ENCODE results near the gene GULP1. TPM values are rescaled to one million over a fixed set of nuclear protein-coding genes. Genes with fewer than 3 reads are reported as not detected.

The GULP1 gene
- total and polyA plus RNA-seq, 2 donors: 4.1 to 4.8 TPM

DNA sequence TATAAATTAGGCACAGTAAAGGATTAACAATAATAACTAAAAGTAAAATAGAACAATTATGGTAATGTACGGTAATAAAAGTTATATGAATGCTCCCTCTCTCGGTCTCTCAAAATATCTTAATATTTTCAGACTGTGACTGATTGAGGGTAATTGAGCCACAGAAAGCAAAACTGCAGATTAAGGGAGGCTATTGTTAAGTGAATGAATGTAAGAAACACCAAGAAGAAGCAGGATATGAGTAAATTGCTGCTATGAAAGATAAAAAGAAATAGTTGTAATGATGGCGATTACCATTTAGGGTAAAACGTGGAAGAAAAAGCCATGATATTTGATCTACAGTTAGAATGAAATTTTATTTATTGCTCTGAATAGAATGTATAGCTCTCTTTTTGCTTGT is 24.1 kb downstream of the GULP1 start:
- Histone ChIP-seq H3K27ac (ENCODE audit: low read depth in 1 of 2, low read length in 1 of 2) (no peak overlapping the region), H3K4me3 (ENCODE audit: low read length in 2 of 2) (no peak overlapping the region), H3K9me3 (ENCODE audit: control insufficient read depth in 2 of 2, insufficient read depth in 1 of 2, low read length in 1 of 2) (no peaks in the 10 kb centered on the region), H3K4me1 (ENCODE audit: control insufficient read depth in 2 of 2, insufficient read depth in 2 of 2, low read length in 2 of 2) (no peaks in the 10 kb centered on the region), H3K36me3 (ENCODE audit: control insufficient read depth in 2 of 2, insufficient read depth in 2 of 2, low read length in 1 of 2) (no peaks in the 10 kb centered on the region), H3K27me3 (ENCODE audit: control insufficient read depth in 2 of 2, insufficient read depth in 1 of 2, low read length in 1 of 2) (no peaks in the 10 kb centered on the region)
- WGBS: 96% methylated on average over 4 of the region's 4 CpGs
- no peak for DNase-seq (ENCODE audit: low read depth in 6 of 9, low spot score in 9 of 9)

DNA sequence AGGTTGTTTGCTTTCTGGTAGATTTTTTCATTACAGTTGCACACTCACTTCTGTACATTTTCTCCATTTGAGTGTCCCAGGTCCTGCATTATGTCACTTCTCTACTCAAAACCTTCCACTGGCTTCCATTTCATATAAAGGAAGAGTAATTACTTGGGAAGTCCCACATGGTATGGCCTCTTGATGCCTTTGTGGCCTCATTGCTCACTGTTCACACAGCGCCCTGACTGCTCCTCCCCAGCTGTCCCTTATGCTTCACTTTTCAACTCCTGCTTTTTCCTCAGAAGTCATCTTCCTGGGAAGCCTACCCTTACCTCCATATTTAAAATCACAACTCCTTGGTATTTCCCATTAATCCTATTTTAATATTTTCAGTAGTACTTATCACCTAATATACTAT is 24.7 kb downstream of the GULP1 start:
- no peaks in the 10 kb centered on the region for H3K36me3 ChIP-seq (ENCODE audit: control insufficient read depth in 2 of 2, insufficient read depth in 2 of 2, low read length in 1 of 2)
- no peaks in the 10 kb centered on the region for H3K9me3 ChIP-seq (ENCODE audit: control insufficient read depth in 2 of 2, insufficient read depth in 1 of 2, low read length in 1 of 2)
- no peak overlapping the region for H3K27ac ChIP-seq (ENCODE audit: low read depth in 1 of 2, low read length in 1 of 2)
- no peak overlapping the region for H3K4me3 ChIP-seq (ENCODE audit: low read length in 2 of 2)
- no peaks in the 10 kb centered on the region for H3K27me3 ChIP-seq (ENCODE audit: control insufficient read depth in 2 of 2, insufficient read depth in 1 of 2, low read length in 1 of 2)
- whole genome bisulfite sequencing: 89% methylated on average over 1 of the region's 1 CpG
- no peaks in the 10 kb centered on the region for H3K4me1 ChIP-seq (ENCODE audit: control insufficient read depth in 2 of 2, insufficient read depth in 2 of 2, low read length in 2 of 2)
- DNase-seq (ENCODE audit: low read depth in 6 of 9, low spot score in 9 of 9): no peak

DNA sequence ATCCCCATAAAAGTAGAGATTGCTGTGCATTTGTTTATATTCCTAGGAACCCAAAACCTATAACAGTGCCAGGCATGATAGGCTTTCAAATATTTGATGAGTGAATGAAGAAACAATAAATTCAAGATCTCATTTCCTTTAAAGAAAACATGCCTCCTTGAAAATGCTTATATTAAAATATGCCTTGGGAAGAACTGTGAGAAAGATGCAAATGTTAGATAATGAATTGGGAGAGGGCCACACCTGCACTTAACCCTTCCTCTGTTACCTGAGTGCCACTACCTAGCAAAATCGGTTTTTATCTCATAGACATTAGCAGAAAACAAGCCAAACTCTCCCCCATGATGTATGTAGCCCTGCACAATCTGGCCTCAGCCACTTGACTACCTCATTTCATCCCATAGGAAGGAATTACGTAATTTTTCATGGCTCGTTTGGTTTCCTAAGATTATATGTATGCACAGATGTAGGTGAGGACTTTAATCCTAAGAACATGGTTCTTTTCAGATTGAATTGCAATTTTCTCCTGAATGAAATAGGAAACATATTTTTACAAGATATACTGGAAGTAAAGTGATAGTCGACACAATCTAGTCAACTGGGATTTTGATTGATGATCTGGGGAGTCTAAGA is 25.2 kb downstream of the GULP1 start:
- WGBS: 88% methylated on average over 4 of the region's 4 CpGs
- no peak for DNase-seq (ENCODE audit: low read depth in 6 of 9, low spot score in 9 of 9)
- Histone ChIP-seq H3K4me3 (ENCODE audit: low read length in 2 of 2) (no peak overlapping the region), H3K36me3 (ENCODE audit: control insufficient read depth in 2 of 2, insufficient read depth in 2 of 2, low read length in 1 of 2) (no peaks in the 10 kb centered on the region), H3K9me3 (ENCODE audit: control insufficient read depth in 2 of 2, insufficient read depth in 1 of 2, low read length in 1 of 2) (no peaks in the 10 kb centered on the region), H3K27me3 (ENCODE audit: control insufficient read depth in 2 of 2, insufficient read depth in 1 of 2, low read length in 1 of 2) (no peaks in the 10 kb centered on the region), H3K27ac (ENCODE audit: low read depth in 1 of 2, low read length in 1 of 2) (no peak overlapping the region), H3K4me1 (ENCODE audit: control insufficient read depth in 2 of 2, insufficient read depth in 2 of 2, low read length in 2 of 2) (no peaks in the 10 kb centered on the region)

GRCh38 chr2:188318161-188318749 is 26.6 kb downstream of the GULP1 start:
- no peaks in the 10 kb centered on the region for H3K9me3 ChIP-seq (ENCODE audit: control insufficient read depth in 2 of 2, insufficient read depth in 1 of 2, low read length in 1 of 2)
- no peak overlapping the region for H3K27ac ChIP-seq (ENCODE audit: low read depth in 1 of 2, low read length in 1 of 2)
- no peaks in the 10 kb centered on the region for H3K4me1 ChIP-seq (ENCODE audit: control insufficient read depth in 2 of 2, insufficient read depth in 2 of 2, low read length in 2 of 2)
- no peaks in the 10 kb centered on the region for H3K27me3 ChIP-seq (ENCODE audit: control insufficient read depth in 2 of 2, insufficient read depth in 1 of 2, low read length in 1 of 2)
- 92% methylated on average over 4 of the region's 4 CpGs for WGBS
- H3K36me3 ChIP-seq (ENCODE audit: control insufficient read depth in 2 of 2, insufficient read depth in 2 of 2, low read length in 1 of 2): no peaks in the 10 kb centered on the region
- no peak overlapping the region for H3K4me3 ChIP-seq (ENCODE audit: low read length in 2 of 2)
- no peak for DNase-seq (ENCODE audit: low read depth in 6 of 9, low spot score in 9 of 9)

GRCh38 chr2:188319838-188320237 is 28.2 kb downstream of the GULP1 start:
- H3K9me3 ChIP-seq (ENCODE audit: control insufficient read depth in 2 of 2, insufficient read depth in 1 of 2, low read length in 1 of 2): no peaks in the 10 kb centered on the region
- DNase-seq (ENCODE audit: low read depth in 6 of 9, low spot score in 9 of 9): no peak
- no peaks in the 10 kb centered on the region for H3K36me3 ChIP-seq (ENCODE audit: control insufficient read depth in 2 of 2, insufficient read depth in 2 of 2, low read length in 1 of 2)
- no peaks in the 10 kb centered on the region for H3K4me1 ChIP-seq (ENCODE audit: control insufficient read depth in 2 of 2, insufficient read depth in 2 of 2, low read length in 2 of 2)
- 92% methylated on average over 1 of the region's 1 CpG for WGBS
- no peak overlapping the region for H3K4me3 ChIP-seq (ENCODE audit: low read length in 2 of 2)
- H3K27ac ChIP-seq (ENCODE audit: low read depth in 1 of 2, low read length in 1 of 2): no peak overlapping the region
- H3K27me3 ChIP-seq (ENCODE audit: control insufficient read depth in 2 of 2, insufficient read depth in 1 of 2, low read length in 1 of 2): no peaks in the 10 kb centered on the region

DNA sequence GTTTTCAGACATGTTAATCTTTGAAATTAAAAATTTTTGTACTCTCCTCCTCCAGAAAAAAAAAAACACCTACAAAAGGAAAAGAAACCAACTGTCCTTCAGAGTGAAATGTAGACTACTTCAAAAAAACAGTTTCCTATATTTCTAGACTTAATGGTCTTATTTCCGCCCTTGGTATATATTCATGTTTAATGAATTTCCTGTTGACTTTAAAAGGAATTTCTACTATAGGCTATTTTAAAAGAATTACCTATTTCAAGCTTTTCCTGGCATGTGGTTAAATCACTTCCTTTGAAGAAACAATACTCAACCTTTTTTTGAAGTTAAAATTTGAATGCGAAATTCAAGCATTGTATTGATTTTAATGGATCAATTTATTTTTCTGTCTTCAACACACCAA is 29.2 kb downstream of the GULP1 start:
- H3K4me1 ChIP-seq (ENCODE audit: control insufficient read depth in 2 of 2, insufficient read depth in 2 of 2, low read length in 2 of 2): no peaks in the 10 kb centered on the region
- DNase-seq (ENCODE audit: low read depth in 6 of 9, low spot score in 9 of 9): no peak
- H3K36me3 ChIP-seq (ENCODE audit: control insufficient read depth in 2 of 2, insufficient read depth in 2 of 2, low read length in 1 of 2): no peaks in the 10 kb centered on the region
- no peaks in the 10 kb centered on the region for H3K27me3 ChIP-seq (ENCODE audit: control insufficient read depth in 2 of 2, insufficient read depth in 1 of 2, low read length in 1 of 2)
- no peak overlapping the region for H3K27ac ChIP-seq (ENCODE audit: low read depth in 1 of 2, low read length in 1 of 2)
- H3K4me3 ChIP-seq (ENCODE audit: low read length in 2 of 2): no peak overlapping the region
- WGBS: 66% methylated on average over 2 of the region's 2 CpGs
- H3K9me3 ChIP-seq (ENCODE audit: control insufficient read depth in 2 of 2, insufficient read depth in 1 of 2, low read length in 1 of 2): no peaks in the 10 kb centered on the region

GRCh38 chr2:188322569-188323551 is 31.2 kb downstream of the GULP1 start:
- no peak for DNase-seq (ENCODE audit: low read depth in 6 of 9, low spot score in 9 of 9)
- H3K4me3 ChIP-seq (ENCODE audit: low read length in 2 of 2): no peak overlapping the region
- no peak overlapping the region for H3K27ac ChIP-seq (ENCODE audit: low read depth in 1 of 2, low read length in 1 of 2)
- no peaks in the 10 kb centered on the region for H3K36me3 ChIP-seq (ENCODE audit: control insufficient read depth in 2 of 2, insufficient read depth in 2 of 2, low read length in 1 of 2)
- no peaks in the 10 kb centered on the region for H3K27me3 ChIP-seq (ENCODE audit: control insufficient read depth in 2 of 2, insufficient read depth in 1 of 2, low read length in 1 of 2)
- H3K4me1 ChIP-seq (ENCODE audit: control insufficient read depth in 2 of 2, insufficient read depth in 2 of 2, low read length in 2 of 2): no peaks in the 10 kb centered on the region
- WGBS: 91% methylated on average over 6 of the region's 6 CpGs
- no peaks in the 10 kb centered on the region for H3K9me3 ChIP-seq (ENCODE audit: control insufficient read depth in 2 of 2, insufficient read depth in 1 of 2, low read length in 1 of 2)

- no peaks in the 10 kb centered on the region for H3K27me3 ChIP-seq (ENCODE audit: control insufficient read depth in 2 of 2, insufficient read depth in 1 of 2, low read length in 1 of 2)
- no peak overlapping the region for H3K27ac ChIP-seq (ENCODE audit: low read depth in 1 of 2, low read length in 1 of 2)
- H3K36me3 ChIP-seq (ENCODE audit: control insufficient read depth in 2 of 2, insufficient read depth in 2 of 2, low read length in 1 of 2): no peaks in the 10 kb centered on the region
- H3K9me3 ChIP-seq (ENCODE audit: control insufficient read depth in 2 of 2, insufficient read depth in 1 of 2, low read length in 1 of 2): no peaks in the 10 kb centered on the region
- H3K4me1 ChIP-seq (ENCODE audit: control insufficient read depth in 2 of 2, insufficient read depth in 2 of 2, low read length in 2 of 2): no peaks in the 10 kb centered on the region
- DNase-seq (ENCODE audit: low read depth in 6 of 9, low spot score in 9 of 9): no peak
- H3K4me3 ChIP-seq (ENCODE audit: low read length in 2 of 2): no peak overlapping the region
These were observed 32.4 kb downstream of the GULP1 start for GRCh38 chr2:188324067-188324466.

- H3K4me1 ChIP-seq (ENCODE audit: control insufficient read depth in 2 of 2, insufficient read depth in 2 of 2, low read length in 2 of 2): no peaks in the 10 kb centered on the region
- no peak for DNase-seq (ENCODE audit: low read depth in 6 of 9, low spot score in 9 of 9)
These were observed 34.6 kb downstream of the GULP1 start for GRCh38 chr2:188326290-188326668.

More at GRCh38 chr2:188326290-188326668, 34.6 kb downstream of the GULP1 start:
- no peaks in the 10 kb centered on the region for H3K9me3 ChIP-seq (ENCODE audit: control insufficient read depth in 2 of 2, insufficient read depth in 1 of 2, low read length in 1 of 2)
- H3K27me3 ChIP-seq (ENCODE audit: control insufficient read depth in 2 of 2, insufficient read depth in 1 of 2, low read length in 1 of 2): no peaks in the 10 kb centered on the region
- no peaks in the 10 kb centered on the region for H3K36me3 ChIP-seq (ENCODE audit: control insufficient read depth in 2 of 2, insufficient read depth in 2 of 2, low read length in 1 of 2)
- no peak overlapping the region for H3K4me3 ChIP-seq (ENCODE audit: low read length in 2 of 2)
- 91% methylated on average over 1 of the region's 1 CpG for WGBS
- no peak overlapping the region for H3K27ac ChIP-seq (ENCODE audit: low read depth in 1 of 2, low read length in 1 of 2)

All from thymus (tissue), 11 donors.